Measurements from ENCODE around the gene SCN9A.

SCN9A gene

GRCh38 chr2:166181813-166182154, 194.0 kb downstream of the SCN9A start:
- in situ Hi-C loops (cut with MboI; ENCODE audit: low sequenced_read_pairs): no loop called here

- in situ Hi-C loops (cut with MboI; ENCODE audit: low sequenced_read_pairs): no loop called here
Observed at GRCh38 chr2:166180951-166181812, 194.6 kb downstream of the SCN9A start.

- in situ Hi-C loops (cut with MboI; ENCODE audit: low sequenced_read_pairs): no loop called here
Observed at GRCh38 chr2:166179201-166179600, 196.5 kb downstream of the SCN9A start.

- in situ Hi-C loops (cut with MboI; ENCODE audit: low sequenced_read_pairs): no loop called here
Observed at GRCh38 chr2:166173263-166173662, 202.5 kb downstream of the SCN9A start.

- in situ Hi-C loops (cut with MboI; ENCODE audit: low sequenced_read_pairs): no loop called here
Observed at GRCh38 chr2:166171216-166171615, 204.5 kb downstream of the SCN9A start.

- in situ Hi-C loops (cut with MboI; ENCODE audit: low sequenced_read_pairs): no loop called here
Observed at GRCh38 chr2:166170356-166170755, 205.4 kb downstream of the SCN9A start.

GRCh38 chr2:166167449-166167848, 208.3 kb downstream of the SCN9A start:
- in situ Hi-C loops (cut with MboI; ENCODE audit: low sequenced_read_pairs): no loop called here

- in situ Hi-C loops (cut with MboI; ENCODE audit: low sequenced_read_pairs): no loop called here
Observed at GRCh38 chr2:166163775-166164174, 212.0 kb downstream of the SCN9A start.

- in situ Hi-C loops (cut with MboI; ENCODE audit: low sequenced_read_pairs): no loop called here
Observed at GRCh38 chr2:166158546-166158945, 217.2 kb downstream of the SCN9A start.

GRCh38 chr2:166157578-166157977, 218.2 kb downstream of the SCN9A start:
- in situ Hi-C loops (cut with MboI; ENCODE audit: low sequenced_read_pairs): no loop called here

GRCh38 chr2:166156985-166157490, 218.7 kb downstream of the SCN9A start:
- in situ Hi-C loops (cut with MboI; ENCODE audit: low sequenced_read_pairs): no loop called here

- in situ Hi-C loops (cut with MboI; ENCODE audit: low sequenced_read_pairs): no loop called here
Observed at GRCh38 chr2:166155589-166155988, 220.2 kb downstream of the SCN9A start.

- in situ Hi-C loops (cut with MboI; ENCODE audit: low sequenced_read_pairs): no loop called here
Observed at GRCh38 chr2:166154685-166155338, 220.9 kb downstream of the SCN9A start.

- in situ Hi-C loops (cut with MboI; ENCODE audit: low sequenced_read_pairs): no loop called here
Observed at GRCh38 chr2:166152064-166152463, 223.7 kb downstream of the SCN9A start.

- in situ Hi-C loops (cut with MboI; ENCODE audit: low sequenced_read_pairs): no loop called here
Observed at GRCh38 chr2:166148500-166149400, 227.0 kb downstream of the SCN9A start.

- in situ Hi-C loops (cut with MboI; ENCODE audit: low sequenced_read_pairs): no loop called here
Observed at GRCh38 chr2:166147883-166148282, 227.9 kb downstream of the SCN9A start.
